Ovary (tissue), 9 donors: Measurements from ENCODE around the gene OPRL1. TPM values are rescaled to one million over a fixed set of nuclear protein-coding genes. Genes with fewer than 3 reads are reported as not detected.

ENCODE experiments used
- DNase-seq, 5 donors: peaks; one replicate each; pipeline ENCODE4 v3.0.0-alpha.2; 2019 to 2020
- H3K27ac ChIP-seq, 2 donors: fragments of 200-600 bp; one replicate each; pipeline versions ENCODE4 v1.5.1 to v1.8.0; 2019 to 2022
- H3K27me3 ChIP-seq: fragments of 200-600 bp; one replicate; pipeline ENCODE4 v1.8.0; 2022
- H3K36me3 ChIP-seq: fragments of 200-600 bp; sonication (generic); one replicate; pipeline ENCODE4 v1.5.1; 2019
- H3K4me1 ChIP-seq: one replicate; pipeline ENCODE4 v1.8.1; 2013; ENCODE audit warnings: mild to moderate bottlenecking, moderate library complexity; ENCODE audit not compliant: insufficient read depth
- H3K4me3 ChIP-seq: fragments of 200-600 bp; sonication (generic); one replicate; pipeline ENCODE4 v1.5.1; 2017
- H3K9me3 ChIP-seq, 2 donors: fragments of 200-600 bp in 1 of 2; sonication (generic) in 1 of 2; one replicate each; pipeline versions ENCODE4 v1.5.1 to v1.8.1; 2013 to 2019; ENCODE audit warnings: mild to moderate bottlenecking in 1 of 2, moderate library complexity in 1 of 2
- EP300 ChIP-seq: sonication (generic); formaldehyde crosslinking; IDR thresholded peaks from one replicate; pipeline ENCODE4 v1.6.1; 2017; ENCODE audit warnings: antibody characterized with exemption
- POLR2A ChIP-seq: fragments of 450-650 bp; IDR thresholded peaks from one replicate; pipeline ENCODE4 v1.6.1; 2017; ENCODE audit warnings: antibody characterized with exemption, mild to moderate bottlenecking, moderate library complexity
- WGBS, 3 donors: extraction: QIAGEN DNeasy Blood & Tissue Kit in 1 of 3; methylation state at CpG; one replicate each; pipeline versions ENCODE4 v1.1.5 to v1.1.7; 2013 to 2017; 5-methylcytosine and 5-hydroxymethylcytosine counted together
- intact Hi-C, 4 donors: fragments of 100-400 bp; cut with DNase I; formaldehyde crosslinking; loops; one replicate each; pipeline versions ENCODE4 v1.11.0 to v1.15.1; 2022 to 2023
- polyA plus RNA-seq, 2 donors: library from polyadenylated mRNA; stranded (reverse); fragments of 200-250 nt in 1 of 2; fragments of 350-450 nt in 1 of 2; fragmentation: Illumina TruSeq in 1 of 2; extraction: RNeasy Lipid Tissue Mini Kit (QIAGEN cat#74804) in 1 of 2; gene quantifications; one replicate each; pipeline ENCODE4 v1.2.3, GENCODE V29; 2013 to 2014
- total RNA-seq, 7 donors: library from RNA; depleted of rRNA in 2 of 7; stranded (reverse); fragments of >200 nt in 2 of 7; fragmentation: NEBNext Ultra II Directional in 3 of 7; extraction: Animal tissue kit (Norgen Biotek cat#: 25700) in 3 of 7; gene quantifications; one replicate each; pipeline versions ENCODE4 v1.1.0 to v1.2.4, GENCODE V29; 2016 to 2023
- TF ChIP-seq, protein P1 (sequence below), 3 donors: fragments of 450-650 bp in 2 of 3; fragments of 200-600 bp in 1 of 3; IDR thresholded peaks; one replicate each; pipeline versions ENCODE4 v1.5.1 to v1.8.0; 2016 to 2022; ENCODE audit warnings: antibody characterized with exemption in 3 of 3, mild to moderate bottlenecking in 1 of 3
- donor health status: DM: no; HTN: no; CAD: no; lungs with moderate emphysema.
- donor health status: DM: no; HTN: no; CAD: no.
- donor health status: Bipolar disorder and iron deficiency.
- donor health status: DM: yes; HTN: yes; CAD: no.
- donor health status: DM: no; HTN: no; CAD: no.
- donor health status: DM: yes; HTN: yes; CAD: no.

The OPRL1 gene
- total and polyA plus RNA-seq, 9 donors, result 0.12 to 0.80 (median 0.43) TPM

DNA sequence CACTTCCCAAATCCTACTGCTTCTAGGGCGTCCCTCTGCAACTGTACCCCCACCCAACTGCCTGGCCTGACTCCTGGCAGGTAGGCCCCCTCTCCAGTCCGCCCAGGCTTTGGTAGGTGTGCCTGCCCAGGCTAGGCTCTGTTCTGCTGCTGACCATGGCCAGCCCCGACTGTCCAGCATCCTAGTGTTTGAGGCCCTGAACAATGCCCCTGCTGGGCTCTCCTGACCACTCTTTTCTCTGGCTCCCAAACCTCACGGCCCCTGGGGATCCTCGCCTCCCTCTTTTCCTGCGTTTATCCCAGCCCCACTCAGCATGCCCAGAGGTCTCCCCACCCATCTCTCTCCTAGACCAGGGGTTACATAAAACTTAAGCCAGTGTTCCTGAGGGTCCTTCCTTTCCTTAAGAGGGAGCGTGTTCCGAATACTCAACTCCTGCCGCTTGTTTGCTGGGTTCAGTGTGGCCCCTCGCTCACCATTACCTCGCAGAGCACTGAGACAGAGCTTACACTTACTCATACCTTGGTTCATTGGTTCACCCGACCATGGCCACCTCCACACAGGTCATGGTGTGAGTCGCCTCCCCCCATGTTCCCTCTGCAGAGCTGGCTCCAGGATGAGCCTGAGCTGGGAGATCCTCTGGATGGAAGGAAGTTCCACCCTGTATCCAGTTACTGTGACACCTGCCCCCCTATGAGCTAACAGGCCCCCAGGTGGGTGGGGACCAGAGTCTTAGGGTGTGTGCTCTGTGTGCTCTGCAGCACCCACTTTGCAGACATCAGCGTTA, 63.3 kb downstream of the OPRL1 start:
- peak in 1 of 5 donors; percentile 12 for DNase-seq
- Histone ChIP-seq H3K36me3 (no peaks in the 10 kb centered on the region), H3K4me3 (no peak overlapping the region), H3K27ac (no peak overlapping the region), H3K27me3 (no peaks in the 10 kb centered on the region), H3K9me3 (no peaks in the 10 kb centered on the region), H3K4me1 (no peaks in the 10 kb centered on the region)
- no peak for TF ChIP-seq EP300
- TF ChIP-seq, protein P1, sequence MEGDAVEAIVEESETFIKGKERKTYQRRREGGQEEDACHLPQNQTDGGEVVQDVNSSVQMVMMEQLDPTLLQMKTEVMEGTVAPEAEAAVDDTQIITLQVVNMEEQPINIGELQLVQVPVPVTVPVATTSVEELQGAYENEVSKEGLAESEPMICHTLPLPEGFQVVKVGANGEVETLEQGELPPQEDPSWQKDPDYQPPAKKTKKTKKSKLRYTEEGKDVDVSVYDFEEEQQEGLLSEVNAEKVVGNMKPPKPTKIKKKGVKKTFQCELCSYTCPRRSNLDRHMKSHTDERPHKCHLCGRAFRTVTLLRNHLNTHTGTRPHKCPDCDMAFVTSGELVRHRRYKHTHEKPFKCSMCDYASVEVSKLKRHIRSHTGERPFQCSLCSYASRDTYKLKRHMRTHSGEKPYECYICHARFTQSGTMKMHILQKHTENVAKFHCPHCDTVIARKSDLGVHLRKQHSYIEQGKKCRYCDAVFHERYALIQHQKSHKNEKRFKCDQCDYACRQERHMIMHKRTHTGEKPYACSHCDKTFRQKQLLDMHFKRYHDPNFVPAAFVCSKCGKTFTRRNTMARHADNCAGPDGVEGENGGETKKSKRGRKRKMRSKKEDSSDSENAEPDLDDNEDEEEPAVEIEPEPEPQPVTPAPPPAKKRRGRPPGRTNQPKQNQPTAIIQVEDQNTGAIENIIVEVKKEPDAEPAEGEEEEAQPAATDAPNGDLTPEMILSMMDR (IDR thresholded peaks at IDR 0.05), result no peak
- no peak for TF ChIP-seq POLR2A
- 69 to 73% (median 71%) methylated on average over 14 of the region's 14 CpGs for WGBS, 3 donors
- intact Hi-C loops, result no loop called here

DNA sequence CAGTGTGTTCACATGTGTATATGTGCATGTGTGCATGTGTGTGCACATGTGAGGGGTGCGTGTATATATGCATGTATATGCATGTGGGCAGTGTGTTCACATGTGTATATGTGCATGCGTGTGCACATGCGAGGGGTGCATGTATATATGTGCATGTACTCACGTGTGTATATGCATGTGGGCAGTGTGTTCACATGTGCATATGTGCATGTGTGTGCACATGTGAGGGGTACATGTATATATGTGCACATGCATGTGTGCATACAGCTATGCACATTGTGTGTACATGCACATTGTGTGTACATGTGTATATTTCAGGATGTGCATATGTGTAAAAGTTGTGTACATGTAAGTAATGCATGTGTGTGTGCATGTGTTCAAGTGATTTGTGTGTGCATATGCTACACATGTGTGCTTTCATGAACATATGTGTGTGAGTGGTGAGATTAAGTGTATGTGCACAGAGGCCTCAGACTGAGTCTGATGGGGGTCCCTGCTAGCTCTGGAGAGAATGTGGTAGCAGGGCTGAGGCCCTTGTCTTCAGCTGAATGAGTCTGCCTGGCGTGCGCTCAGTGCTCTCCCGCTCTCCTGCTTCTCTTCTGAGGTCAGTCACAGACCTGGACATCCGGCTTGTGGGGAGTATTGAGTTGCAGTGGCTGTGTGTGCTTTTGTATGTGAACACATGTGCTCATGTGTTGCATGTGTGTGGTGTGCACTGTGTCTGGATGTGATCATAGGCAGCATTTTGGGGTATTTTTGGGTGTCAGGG, 64.4 kb downstream of the OPRL1 start:
- Histone ChIP-seq H3K9me3 (no peaks in the 10 kb centered on the region), H3K27ac (no peak overlapping the region), H3K4me1 (no peaks in the 10 kb centered on the region), H3K27me3 (no peaks in the 10 kb centered on the region), H3K36me3 (no peaks in the 10 kb centered on the region), H3K4me3 (no peak overlapping the region)
- intact Hi-C loops, result no loop called here
- 77 to 89% (median 86%) methylated on average over 8 of the region's 8 CpGs for WGBS, 3 donors
- TF ChIP-seq POLR2A, result no peak
- no peak for TF ChIP-seq EP300
- TF ChIP-seq, protein P1 (IDR thresholded peaks at IDR 0.05), result no peak
- peak in 1 of 5 donors; percentile 3 for DNase-seq

DNA sequence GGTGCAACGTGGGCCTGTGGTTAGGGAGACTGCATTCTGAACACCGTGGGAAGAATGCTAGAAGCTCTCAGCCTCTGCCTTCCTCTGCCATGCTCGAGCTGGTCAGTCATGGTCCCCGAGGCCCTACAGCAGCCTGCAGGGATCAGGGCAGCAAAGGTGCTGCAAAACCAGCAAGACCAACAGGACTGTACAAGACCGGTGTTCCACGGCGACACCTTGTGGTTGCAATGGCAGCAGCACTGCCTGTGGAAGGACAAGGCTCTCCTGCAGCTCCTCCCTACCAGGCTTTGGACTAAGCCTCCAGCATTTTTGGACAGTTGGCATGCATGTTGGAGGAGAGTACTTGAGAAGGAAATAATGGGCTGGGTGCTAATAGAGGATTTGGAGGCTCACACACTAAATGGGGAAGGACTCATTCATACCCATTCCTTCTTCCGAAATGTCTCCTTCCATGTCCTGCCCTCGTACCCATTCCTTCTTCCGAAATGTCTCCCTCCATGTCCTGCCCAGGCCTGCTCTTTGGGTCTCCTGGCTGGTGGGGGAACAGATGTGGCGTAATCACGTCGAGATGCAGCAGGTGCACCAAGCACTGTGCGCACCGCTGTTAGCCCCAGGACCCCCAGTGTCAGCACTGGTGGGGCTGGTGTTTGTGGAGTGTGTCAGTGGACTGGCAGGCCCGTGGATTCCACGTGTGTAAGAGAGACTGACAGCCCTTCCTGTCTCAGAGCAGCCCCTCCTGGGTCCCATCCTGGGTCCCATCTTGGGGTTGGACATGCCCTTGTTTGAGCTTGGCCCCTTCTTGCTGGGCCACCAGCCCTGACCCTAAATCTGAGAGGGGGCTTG, 65.8 kb downstream of the OPRL1 start:
- H3K4me1 ChIP-seq, result no peaks in the 10 kb centered on the region
- no peak overlapping the region for H3K4me3 ChIP-seq
- no peaks in the 10 kb centered on the region for H3K27me3 ChIP-seq
- no peak overlapping the region for H3K27ac ChIP-seq
- DNase-seq, result peak in 1 of 5 donors; percentile 17
- 87 to 89% (median 88%) methylated on average over 17 of the region's 17 CpGs for WGBS, 3 donors
- H3K9me3 ChIP-seq, result no peaks in the 10 kb centered on the region
- intact Hi-C loops, result no loop called here
- no peaks in the 10 kb centered on the region for H3K36me3 ChIP-seq
- TF ChIP-seq POLR2A (no peak), EP300 (no peak)
- TF ChIP-seq, protein P1 (IDR thresholded peaks at IDR 0.05), result no peak

DNA sequence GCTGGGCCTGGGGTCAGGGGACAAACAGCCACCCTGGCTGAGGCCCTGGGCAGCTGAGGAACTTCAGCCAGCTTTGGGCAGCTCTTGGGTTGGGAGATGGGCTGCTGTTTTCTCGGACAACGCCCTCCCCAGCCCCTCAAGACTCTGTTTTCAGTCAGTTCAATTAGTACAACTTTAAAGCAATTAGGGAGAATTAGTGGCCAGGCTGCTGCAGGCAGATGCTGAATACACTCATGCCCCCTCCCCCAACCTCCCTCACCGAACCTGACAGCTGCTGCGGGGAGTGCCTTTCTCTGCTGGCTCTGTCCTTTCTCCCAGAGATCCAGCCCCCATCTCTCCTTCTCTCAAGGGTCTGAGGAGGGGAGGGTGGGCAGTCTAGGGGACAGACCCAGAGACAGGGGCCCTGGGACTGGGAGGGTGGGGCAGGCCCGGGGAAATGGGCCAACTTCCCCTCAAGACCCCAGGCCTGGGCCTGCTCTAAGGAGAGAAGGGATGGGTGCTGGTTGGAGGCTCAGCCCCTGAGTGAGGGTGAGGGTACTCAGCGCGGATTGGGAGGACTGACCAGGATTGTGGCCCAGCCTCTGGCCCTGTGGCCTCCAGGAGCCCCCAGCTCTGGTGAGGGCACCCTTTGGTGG, 66.5 kb downstream of the OPRL1 start:
- Histone ChIP-seq H3K27me3 (no peaks in the 10 kb centered on the region), H3K4me1 (no peaks in the 10 kb centered on the region), H3K4me3 (no peak overlapping the region), H3K27ac (no peak overlapping the region), H3K9me3 (no peaks in the 10 kb centered on the region), H3K36me3 (no peaks in the 10 kb centered on the region)
- intact Hi-C loops, result no loop called here
- TF ChIP-seq, protein P1 (IDR thresholded peaks at IDR 0.05), result no peak
- TF ChIP-seq POLR2A (no peak), EP300 (no peak)
- DNase-seq, result peak in 1 of 5 donors; percentile 17
- 53 to 59% (median 56%) methylated on average over 7 of the region's 7 CpGs for WGBS, 3 donors
